ENCODE data around the gene ZNF428.

ZNF428 gene

DNA sequence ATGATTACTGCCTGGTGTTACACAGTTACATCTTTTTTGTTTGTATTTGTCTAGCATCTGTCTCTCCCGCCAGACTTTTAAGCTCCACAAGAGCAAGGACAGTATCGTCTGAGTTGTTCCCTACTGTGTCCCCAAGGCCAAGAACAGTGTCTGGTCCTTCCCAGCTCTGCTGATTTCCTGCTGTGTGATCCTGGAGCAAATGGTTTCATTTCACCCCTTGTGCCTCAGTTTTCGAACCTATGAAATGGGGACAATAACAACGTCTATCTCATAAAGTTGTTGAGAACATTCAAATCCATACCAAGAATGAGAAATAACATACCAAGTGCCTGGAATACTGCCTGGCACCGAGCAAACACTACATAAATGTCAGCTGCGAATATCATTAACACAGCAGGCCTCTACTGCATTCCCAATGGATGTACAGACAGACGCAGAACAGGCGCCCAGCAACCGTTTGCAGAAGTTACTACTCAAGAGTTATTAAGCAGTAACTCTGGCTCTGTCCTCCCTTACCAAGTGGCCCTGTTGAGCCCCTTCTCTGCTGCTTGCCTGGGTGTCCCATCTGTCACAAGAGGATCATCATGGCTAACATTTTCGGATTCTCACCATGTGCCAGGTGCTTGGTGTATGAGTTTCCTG is 55.5 kb downstream of the ZNF428 start:
- H3K4me3 ChIP-seq (ENCODE audit: low read length, poor library complexity, severe bottlenecking) = no peak overlapping the region
- no peaks in the 10 kb centered on the region for H3K9me2 ChIP-seq (replicated peaks; ENCODE audit: low read depth, low read length)
- peaks cover 54% of the 10 kb centered on the region for H3K4me1 ChIP-seq (ENCODE audit: insufficient read depth, low read length, poor library complexity, severe bottlenecking)
- no peak for TF ChIP-seq CTCF (conservative IDR thresholded peaks at IDR 0.05; ENCODE audit: low read length)
- TF ChIP-seq EZH2phosphoT487 (IDR thresholded peaks at IDR 0.05; ENCODE audit: borderline replicate concordance) = no peak
- H3K79me2 ChIP-seq (ENCODE audit: insufficient read depth, low read length) = peaks cover 45% of the 10 kb centered on the region
- peak overlapping the region; percentile 53 for H3K4me2 ChIP-seq (ENCODE audit: low read depth, low read length, poor library complexity, severe bottlenecking)
- no peaks in the 10 kb centered on the region for H3K27me3 ChIP-seq (ENCODE audit: insufficient read depth, low read length, poor library complexity, severe bottlenecking)
- H3K9ac ChIP-seq (ENCODE audit: low read depth, low read length, poor library complexity, severe bottlenecking) = peak overlapping the region; percentile 60
- H3K9me3 ChIP-seq (ENCODE audit: insufficient read depth, low read depth, low read length) = no peaks in the 10 kb centered on the region
- no peaks in the 10 kb centered on the region for H4K20me1 ChIP-seq (ENCODE audit: insufficient read depth, low read length, poor library complexity, severe bottlenecking)
- H2AFZ ChIP-seq (ENCODE audit: low read length) = no peak overlapping the region
- H3F3A ChIP-seq (ENCODE audit: low read depth) = peaks cover 19% of the 10 kb centered on the region
- H3K36me3 ChIP-seq (ENCODE audit: insufficient read depth, low read length) = no peaks in the 10 kb centered on the region

- no peak overlapping the region for H2AFZ ChIP-seq (ENCODE audit: low read length)
- H3F3A ChIP-seq (ENCODE audit: low read depth) = peaks cover 19% of the 10 kb centered on the region
- no peaks in the 10 kb centered on the region for H3K27me3 ChIP-seq (ENCODE audit: insufficient read depth, low read length, poor library complexity, severe bottlenecking)
- 0 out of 2 replicates have a peak, but pooled peaks cover 3% of the 10 kb centered on the region for H3K36me3 ChIP-seq (ENCODE audit: insufficient read depth, low read length)
- no peak for TF ChIP-seq CTCF (conservative IDR thresholded peaks at IDR 0.05; ENCODE audit: low read length)
- no peak for TF ChIP-seq EZH2phosphoT487 (IDR thresholded peaks at IDR 0.05; ENCODE audit: borderline replicate concordance)
- H3K79me2 ChIP-seq (ENCODE audit: insufficient read depth, low read length) = peaks cover 42% of the 10 kb centered on the region
- peak overlapping the region; percentile 68 for H3K4me2 ChIP-seq (ENCODE audit: low read depth, low read length, poor library complexity, severe bottlenecking)
- peak overlapping the region; percentile 47 for H3K4me3 ChIP-seq (ENCODE audit: low read length, poor library complexity, severe bottlenecking)
- no peaks in the 10 kb centered on the region for H4K20me1 ChIP-seq (ENCODE audit: insufficient read depth, low read length, poor library complexity, severe bottlenecking)
- no peaks in the 10 kb centered on the region for H3K9me3 ChIP-seq (ENCODE audit: insufficient read depth, low read depth, low read length)
- H3K9me2 ChIP-seq (replicated peaks; ENCODE audit: low read depth, low read length) = no peaks in the 10 kb centered on the region
- H3K4me1 ChIP-seq (ENCODE audit: insufficient read depth, low read length, poor library complexity, severe bottlenecking) = peaks cover 54% of the 10 kb centered on the region
- H3K9ac ChIP-seq (ENCODE audit: low read depth, low read length, poor library complexity, severe bottlenecking) = peak overlapping the region; percentile 60
These were observed 56.7 kb downstream of the ZNF428 start for GRCh38 chr19:43562698-43563241.

- H3K4me2 ChIP-seq (ENCODE audit: low read depth, low read length, poor library complexity, severe bottlenecking) = peak overlapping the region; percentile 68
- TF ChIP-seq EZH2phosphoT487 (IDR thresholded peaks at IDR 0.05; ENCODE audit: borderline replicate concordance) = no peak
- TF ChIP-seq CTCF (conservative IDR thresholded peaks at IDR 0.05; ENCODE audit: low read length) = no peak
These were observed 57.2 kb downstream of the ZNF428 start for GRCh38 chr19:43562226-43562697.

More at GRCh38 chr19:43562226-43562697, 57.2 kb downstream of the ZNF428 start:
- Histone ChIP-seq H3K9ac (ENCODE audit: low read depth, low read length, poor library complexity, severe bottlenecking) (peak overlapping the region; percentile 58), H3K9me3 (ENCODE audit: insufficient read depth, low read depth, low read length) (no peaks in the 10 kb centered on the region), H3K27me3 (ENCODE audit: insufficient read depth, low read length, poor library complexity, severe bottlenecking) (no peaks in the 10 kb centered on the region), H3F3A (ENCODE audit: low read depth) (peaks cover 19% of the 10 kb centered on the region), H3K4me3 (ENCODE audit: low read length, poor library complexity, severe bottlenecking) (peak overlapping the region; percentile 47), H3K4me1 (ENCODE audit: insufficient read depth, low read length, poor library complexity, severe bottlenecking) (peaks cover 54% of the 10 kb centered on the region), H3K36me3 (ENCODE audit: insufficient read depth, low read length) (0 out of 2 replicates have a peak, but pooled peaks cover 4% of the 10 kb centered on the region), H2AFZ (ENCODE audit: low read length) (no peak overlapping the region), H3K79me2 (ENCODE audit: insufficient read depth, low read length) (peaks cover 37% of the 10 kb centered on the region), H4K20me1 (ENCODE audit: insufficient read depth, low read length, poor library complexity, severe bottlenecking) (no peaks in the 10 kb centered on the region), H3K9me2 (replicated peaks; ENCODE audit: low read depth, low read length) (no peaks in the 10 kb centered on the region)

All from Loucy (cell line).